GM23248 (cell line): ENCODE measurements around the gene RRP1.

Experiments used
- EZH2 ChIP-seq: fragments of 200-600 bp; sonication (generic); IDR thresholded peaks from 2 replicates; pipeline ENCODE4 v1.6.1; 2018; ENCODE audit warnings: antibody characterized with exemption, mild to moderate bottlenecking; ENCODE audit not compliant: insufficient read depth, poor library complexity, severe bottlenecking
- EZH2phosphoT487 ChIP-seq: fragments of 200-600 bp; sonication (generic); IDR thresholded peaks from 2 replicates; pipeline ENCODE4 v1.6.1; 2018; ENCODE audit warnings: antibody characterized with exemption, moderate library complexity, mild to moderate bottlenecking, low read depth; ENCODE audit not compliant: insufficient read depth

DNA sequence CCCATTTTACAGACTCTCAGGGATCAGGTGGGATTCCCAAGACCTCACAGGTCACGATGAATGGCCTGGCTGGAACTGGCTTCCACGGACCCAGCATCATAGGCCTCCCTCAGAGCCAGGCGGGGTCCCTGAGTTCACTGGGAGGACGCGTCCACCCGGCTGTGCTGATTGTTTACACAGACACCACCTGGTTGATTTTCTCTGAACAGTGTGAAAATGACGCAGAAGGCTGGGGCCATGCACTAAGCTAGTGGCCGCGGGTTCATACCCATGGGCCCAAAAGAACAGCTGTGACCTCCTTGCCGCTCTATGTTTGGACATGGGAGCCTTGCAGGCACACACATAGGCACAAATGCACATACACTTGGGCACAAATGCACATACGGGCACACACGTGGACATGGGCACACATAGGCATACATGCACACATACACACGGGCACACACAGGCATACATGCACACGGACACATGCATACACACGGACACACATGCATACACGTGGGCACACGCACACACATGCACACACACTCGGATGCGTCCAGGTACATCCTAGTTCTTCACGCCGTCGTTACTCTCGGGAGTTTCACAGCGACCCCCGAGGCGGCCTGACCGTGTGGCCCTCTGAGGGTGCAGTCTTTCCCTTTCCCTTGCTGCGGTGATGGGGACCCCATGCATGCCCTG lies 36.5 kb upstream of the RRP1 start:
- TF ChIP-seq EZH2 (no peak), EZH2phosphoT487 (no peak)
